BE2C (cell line): ENCODE results near the gene FAM53B.
A peak's percentile ranks its signal among the peaks of the same experiment; 100 is the strongest.

Experiments
- DNase-seq: peaks from one replicate; pipeline ENCODE4 v3.0.0-alpha.2; 2020
- H3K27me3 ChIP-seq: fragments of 250-450 bp; sonication (Bioruptor Pico); 2 replicates; pipeline ENCODE4 v1.5.1; 2020; ENCODE audit warnings: mild to moderate bottlenecking
- H3K36me3 ChIP-seq: fragments of 250-450 bp; sonication (Bioruptor Pico); 2 replicates; pipeline ENCODE4 v1.5.1; 2020; ENCODE audit warnings: mild to moderate bottlenecking
- H3K4me1 ChIP-seq: fragments of 250-450 bp; sonication (Bioruptor Pico); 2 replicates; pipeline ENCODE4 v1.5.1; 2020
- H3K4me3 ChIP-seq: 2 replicates; pipeline ENCODE4 v1.5.1; 2011; ENCODE audit warnings: low read depth, low read length
- H3K9me3 ChIP-seq: fragments of 250-450 bp; sonication (Bioruptor Pico); 2 replicates; pipeline ENCODE4 v1.5.1; 2020
- CTCF ChIP-seq: IDR thresholded peaks from 2 replicates; pipeline ENCODE4 v1.5.1; 2012; ENCODE audit warnings: mild to moderate bottlenecking, low read depth, low read length

Gene FAM53B

GRCh38 chr10:124745252-124745651 is 1.1 kb upstream of the FAM53B start:
- TF ChIP-seq CTCF: no peak
- Histone ChIP-seq H3K9me3 (no peaks in the 10 kb centered on the region), H3K4me3 (no peak overlapping the region), H3K36me3 (no peaks in the 10 kb centered on the region), H3K4me1 (peaks cover 14% of the 10 kb centered on the region), H3K27me3 (no peaks in the 10 kb centered on the region)
- no peak for DNase-seq

- no peak for TF ChIP-seq CTCF
- H3K9me3 ChIP-seq: no peaks in the 10 kb centered on the region
- peak overlapping the region; percentile 73 for H3K4me3 ChIP-seq
- DNase-seq: peak; percentile 39
- H3K36me3 ChIP-seq: no peaks in the 10 kb centered on the region
- no peaks in the 10 kb centered on the region for H3K27me3 ChIP-seq
- H3K4me1 ChIP-seq: peaks cover 18% of the 10 kb centered on the region
These were observed 732 bp downstream of the FAM53B start for GRCh38 chr10:124743191-124744101.

- H3K4me3 ChIP-seq: peak overlapping the region; percentile 73
- H3K4me1 ChIP-seq: peaks cover 18% of the 10 kb centered on the region
- H3K27me3 ChIP-seq: no peaks in the 10 kb centered on the region
- no peaks in the 10 kb centered on the region for H3K9me3 ChIP-seq
- DNase-seq: peak; percentile 39
- no peaks in the 10 kb centered on the region for H3K36me3 ChIP-seq
- TF ChIP-seq CTCF: peak; percentile 45
These were observed 1.6 kb downstream of the FAM53B start for GRCh38 chr10:124742413-124743190.

DNA sequence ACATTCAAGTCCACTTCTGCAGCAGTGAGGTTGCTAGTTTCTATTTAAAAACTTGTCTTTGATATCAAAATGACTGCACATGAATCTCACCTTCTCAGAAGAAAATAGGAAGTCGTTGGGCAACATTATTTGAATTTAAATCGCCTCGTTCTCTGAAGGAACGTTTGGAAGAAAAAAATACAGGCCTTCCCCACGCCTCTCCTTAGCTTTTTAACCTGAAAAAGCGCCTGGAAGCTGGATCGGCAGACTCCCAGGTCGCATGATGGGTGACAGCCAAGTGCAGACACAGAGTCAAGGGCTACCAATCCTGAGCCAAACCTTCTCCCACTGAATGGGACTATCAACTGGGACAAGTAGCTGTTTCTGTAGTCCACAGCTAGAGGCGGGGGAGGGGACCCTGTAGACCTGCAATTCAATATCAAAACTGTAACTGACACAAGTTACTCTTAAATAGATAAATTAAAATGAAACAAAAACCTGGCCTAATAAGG is 2.2 kb downstream of the FAM53B start:
- Histone ChIP-seq H3K9me3 (no peaks in the 10 kb centered on the region), H3K4me3 (peak overlapping the region; percentile 73), H3K4me1 (peaks cover 18% of the 10 kb centered on the region), H3K36me3 (no peaks in the 10 kb centered on the region), H3K27me3 (no peaks in the 10 kb centered on the region)
- TF ChIP-seq CTCF: no peak
- DNase-seq: peak; percentile 37

- peak overlapping the region; percentile 25 for H3K4me3 ChIP-seq
- H3K36me3 ChIP-seq: no peaks in the 10 kb centered on the region
- no peaks in the 10 kb centered on the region for H3K27me3 ChIP-seq
- TF ChIP-seq CTCF: peak; percentile 77
- H3K9me3 ChIP-seq: no peaks in the 10 kb centered on the region
- DNase-seq: peak; percentile 78
- H3K4me1 ChIP-seq: peaks cover 18% of the 10 kb centered on the region
These were observed 2.8 kb downstream of the FAM53B start for GRCh38 chr10:124741281-124741921.
